Trophoblast cell (in vitro differentiated cells and primary cell): Measurements from ENCODE around the gene SUSD3.

Experiments used
- DNase-seq, 2 donors: peaks; one replicate each; pipeline ENCODE4 v3.0.0-alpha.2; 2016
- H2AFZ ChIP-seq: 2 replicates; pipeline ENCODE4 v1.6.1; 2013; ENCODE audit warnings: low read length, moderate library complexity, mild to moderate bottlenecking; ENCODE audit not compliant: insufficient read depth, poor library complexity
- H2AK5ac ChIP-seq: 2 replicates; pipeline ENCODE4 v1.6.1; 2013; ENCODE audit warnings: mild to moderate bottlenecking, low read length
- H2BK120ac ChIP-seq: 2 replicates; pipeline ENCODE4 v1.6.1; 2013; ENCODE audit warnings: low read length, mild to moderate bottlenecking, moderate library complexity; ENCODE audit not compliant: insufficient read depth, poor library complexity
- H2BK12ac ChIP-seq: 2 replicates; pipeline ENCODE4 v1.6.1; 2013; ENCODE audit warnings: mild to moderate bottlenecking, low read length, moderate library complexity
- H2BK5ac ChIP-seq: 2 replicates; pipeline ENCODE4 v1.6.1; 2013; ENCODE audit warnings: low read length, low read depth, moderate library complexity, mild to moderate bottlenecking; ENCODE audit not compliant: poor library complexity
- H3K14ac ChIP-seq: 2 replicates; pipeline ENCODE4 v1.6.1; 2013; ENCODE audit warnings: mild to moderate bottlenecking, low read length
- H3K18ac ChIP-seq: 2 replicates; pipeline ENCODE4 v1.6.1; 2013; ENCODE audit warnings: mild to moderate bottlenecking, low read length
- H3K23ac ChIP-seq: 2 replicates; pipeline ENCODE4 v1.6.1; 2013; ENCODE audit warnings: low read length
- H3K27ac ChIP-seq: 2 replicates; pipeline ENCODE4 v1.5.1; 2013; ENCODE audit warnings: low read depth, mild to moderate bottlenecking, inconsistent platforms, low read length, moderate library complexity
- H3K27me3 ChIP-seq: 2 replicates; pipeline ENCODE4 v1.6.1; 2013; ENCODE audit warnings: inconsistent platforms, mild to moderate bottlenecking, low read length, moderate library complexity; ENCODE audit not compliant: insufficient read depth
- H3K36me3 ChIP-seq, 2 experiments: 1 replicate in 1 of 2; 2 replicates in 1 of 2; pipeline ENCODE4 v1.6.1; 2013; ENCODE audit warnings: low read length in 2 of 2, mild to moderate bottlenecking in 2 of 2, moderate library complexity in 1 of 2; ENCODE audit not compliant: insufficient read depth in 2 of 2, control insufficient read depth in 1 of 2
- H3K4ac ChIP-seq: 2 replicates; pipeline ENCODE4 v1.6.1; 2013; ENCODE audit warnings: low read depth, mild to moderate bottlenecking, low read length, moderate library complexity
- H3K4me1 ChIP-seq, 2 experiments: 1 replicate in 1 of 2; 2 replicates in 1 of 2; pipeline ENCODE4 v1.6.1; 2013; ENCODE audit warnings: low read length in 2 of 2, mild to moderate bottlenecking in 2 of 2, moderate library complexity in 1 of 2; ENCODE audit not compliant: insufficient read depth in 2 of 2, control insufficient read depth in 1 of 2
- H3K4me2 ChIP-seq: 2 replicates; pipeline ENCODE4 v1.6.1; 2013; ENCODE audit warnings: inconsistent platforms, mild to moderate bottlenecking, low read length, moderate library complexity
- H3K4me3 ChIP-seq: 2 replicates; pipeline ENCODE4 v1.5.1; 2013; ENCODE audit warnings: mild to moderate bottlenecking, low read depth, low read length, inconsistent platforms
- H3K79me1 ChIP-seq: one replicate; pipeline ENCODE4 v1.6.1; 2013; ENCODE audit warnings: low read length
- H3K79me2 ChIP-seq: 2 replicates; pipeline ENCODE4 v1.6.1; 2013; ENCODE audit warnings: low read length, mild to moderate bottlenecking; ENCODE audit not compliant: control insufficient read depth, insufficient read depth, poor library complexity
- H3K9ac ChIP-seq: 2 replicates; pipeline ENCODE4 v1.6.1; 2013; ENCODE audit warnings: mild to moderate bottlenecking, low read length
- H3K9me3 ChIP-seq: 2 replicates; pipeline ENCODE4 v1.6.1; 2013; ENCODE audit warnings: low read depth, mild to moderate bottlenecking, control low read depth, inconsistent platforms, low read length; ENCODE audit not compliant: insufficient read depth
- H4K12ac ChIP-seq: 2 replicates; pipeline ENCODE4 v1.6.1; 2013; ENCODE audit warnings: low read depth, mild to moderate bottlenecking, low read length, moderate library complexity
- H4K8ac ChIP-seq: 2 replicates; pipeline ENCODE4 v1.6.1; 2013; ENCODE audit warnings: low read depth, mild to moderate bottlenecking, low read length, moderate library complexity
- H4K91ac ChIP-seq: one replicate; pipeline ENCODE4 v1.6.1; 2013; ENCODE audit warnings: low read depth, mild to moderate bottlenecking, low read length, moderate library complexity
- WGBS: extraction: QIAGEN DNeasy Blood & Tissue Kit; methylation state at CpG from one replicate; pipeline ENCODE4 v1.1.7; 2013; ENCODE audit warnings: missing lambda C conversion rate; ENCODE audit not compliant: insufficient read length, insufficient coverage; ENCODE audit errors: extremely low coverage; 5-methylcytosine and 5-hydroxymethylcytosine counted together

SUSD3 gene

GRCh38 chr9:93087971-93088655, 29.6 kb downstream of the SUSD3 start:
- H3K79me1 ChIP-seq = no peaks in the 10 kb centered on the region
- no peak overlapping the region for H3K4me2 ChIP-seq
- no peak overlapping the region for H2BK12ac ChIP-seq
- no peak overlapping the region for H2AFZ ChIP-seq
- no CpG with 5 or more reads among the region's 12 CpGs for WGBS
- no peak overlapping the region for H2BK120ac ChIP-seq
- no peak overlapping the region for H3K4me3 ChIP-seq
- no peak overlapping the region for H2BK5ac ChIP-seq
- H3K18ac ChIP-seq = no peak overlapping the region
- peaks cover 4% of the 10 kb centered on the region for H3K9me3 ChIP-seq
- H4K91ac ChIP-seq = no peak overlapping the region
- H3K27me3 ChIP-seq = no peaks in the 10 kb centered on the region
- H3K4ac ChIP-seq = no peak overlapping the region
- no peak overlapping the region for H3K27ac ChIP-seq
- H3K79me2 ChIP-seq = no peaks in the 10 kb centered on the region
- no peak overlapping the region for H3K23ac ChIP-seq
- DNase-seq = no peak
- H3K4me1 ChIP-seq = peaks cover 2 to 5% of the 10 kb centered on the region in 2 experiments
- H3K36me3 ChIP-seq = no peaks in the 10 kb centered on the region
- no peak overlapping the region for H3K14ac ChIP-seq
- H4K12ac ChIP-seq = no peak overlapping the region
- no peak overlapping the region for H3K9ac ChIP-seq
- no peak overlapping the region for H2AK5ac ChIP-seq
- H4K8ac ChIP-seq = no peak overlapping the region

GRCh38 chr9:93088656-93089015, 30.1 kb downstream of the SUSD3 start:
- Histone ChIP-seq H3K4ac (no peak overlapping the region), H3K27ac (no peak overlapping the region), H3K18ac (no peak overlapping the region), H2BK120ac (no peak overlapping the region), H3K4me3 (no peak overlapping the region), H4K91ac (no peak overlapping the region), H3K4me1 (peaks cover 2 to 3% of the 10 kb centered on the region in 2 experiments), H2BK5ac (no peak overlapping the region), H3K9ac (no peak overlapping the region), H3K23ac (no peak overlapping the region), H3K9me3 (peaks cover 4% of the 10 kb centered on the region), H2AFZ (no peak overlapping the region), H4K8ac (no peak overlapping the region), H3K79me2 (no peaks in the 10 kb centered on the region), H4K12ac (no peak overlapping the region), H3K4me2 (no peak overlapping the region), H3K79me1 (no peaks in the 10 kb centered on the region), H3K36me3 (no peaks in the 10 kb centered on the region), H3K14ac (no peak overlapping the region), H2BK12ac (no peak overlapping the region), H3K27me3 (no peaks in the 10 kb centered on the region), H2AK5ac (no peak overlapping the region)
- no peak for DNase-seq
- no CpG with 5 or more reads among the region's 4 CpGs for WGBS

DNA sequence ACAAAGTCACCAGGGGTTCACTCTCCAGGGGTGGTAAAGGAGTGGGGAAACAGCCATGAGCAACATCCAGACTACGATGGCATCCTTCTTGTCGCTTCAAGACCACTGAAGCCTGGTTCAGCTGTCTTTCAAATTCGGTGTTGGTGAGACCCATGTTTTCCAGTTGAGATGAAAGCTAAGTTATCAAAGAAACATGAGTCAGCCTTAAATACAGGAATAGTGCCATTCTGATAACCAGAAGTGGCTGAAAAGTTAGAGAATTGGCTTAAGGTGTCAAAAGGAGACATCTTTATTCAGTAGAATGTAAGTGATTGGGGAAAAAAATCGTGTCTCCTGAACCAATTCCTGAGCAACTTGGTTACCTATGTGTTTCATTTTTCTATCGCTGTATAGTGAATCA, 30.5 kb downstream of the SUSD3 start:
- Histone ChIP-seq H2AFZ (no peak overlapping the region), H3K23ac (no peak overlapping the region), H3K27me3 (no peaks in the 10 kb centered on the region), H3K79me2 (no peaks in the 10 kb centered on the region), H3K79me1 (no peaks in the 10 kb centered on the region), H3K27ac (no peak overlapping the region), H3K36me3 (no peaks in the 10 kb centered on the region), H3K9ac (no peak overlapping the region), H4K91ac (no peak overlapping the region), H2BK5ac (no peak overlapping the region), H3K18ac (no peak overlapping the region), H3K14ac (no peak overlapping the region), H3K4ac (no peak overlapping the region), H2BK12ac (no peak overlapping the region), H2BK120ac (no peak overlapping the region), H3K4me2 (no peak overlapping the region), H3K4me3 (no peak overlapping the region), H4K12ac (no peak overlapping the region), H3K9me3 (peaks cover 4% of the 10 kb centered on the region), H2AK5ac (no peak overlapping the region), H3K4me1 (peaks cover 2 to 3% of the 10 kb centered on the region in 2 experiments), H4K8ac (no peak overlapping the region)
- WGBS = no CpG with 5 or more reads among the region's 5 CpGs
- DNase-seq = no peak

- Histone ChIP-seq H3K79me2 (no peaks in the 10 kb centered on the region), H3K9me3 (peaks cover 4% of the 10 kb centered on the region), H2BK5ac (no peak overlapping the region), H4K91ac (no peak overlapping the region), H2BK120ac (no peak overlapping the region), H3K4me2 (no peak overlapping the region), H2AK5ac (no peak overlapping the region), H3K79me1 (peaks cover under 1% of the 10 kb centered on the region), H3K27me3 (no peaks in the 10 kb centered on the region), H2AFZ (no peak overlapping the region), H3K18ac (no peak overlapping the region), H3K9ac (no peak overlapping the region), H3K4me1 (peaks cover 2 to 3% of the 10 kb centered on the region in 2 experiments), H3K14ac (no peak overlapping the region), H3K4ac (no peak overlapping the region), H3K23ac (no peak overlapping the region), H4K8ac (no peak overlapping the region), H3K4me3 (no peak overlapping the region), H3K27ac (no peak overlapping the region), H4K12ac (no peak overlapping the region), H3K36me3 (no peaks in the 10 kb centered on the region), H2BK12ac (no peak overlapping the region)
- no CpG with 5 or more reads among the region's 12 CpGs for WGBS
- no peak for DNase-seq
Observed at GRCh38 chr9:93089481-93089991, 31.0 kb downstream of the SUSD3 start.
